Measurements from ENCODE around the gene DENR. TPM values are rescaled to one million over a fixed set of nuclear protein-coding genes. Genes with fewer than 3 reads are reported as not detected.

DENR gene
- total and polyA plus RNA-seq, 2 of the 8 experiments (the other 6 are each of a cell fraction or from before 2014, with no cell fraction given), result 26.9 to 84.0 TPM

DNA sequence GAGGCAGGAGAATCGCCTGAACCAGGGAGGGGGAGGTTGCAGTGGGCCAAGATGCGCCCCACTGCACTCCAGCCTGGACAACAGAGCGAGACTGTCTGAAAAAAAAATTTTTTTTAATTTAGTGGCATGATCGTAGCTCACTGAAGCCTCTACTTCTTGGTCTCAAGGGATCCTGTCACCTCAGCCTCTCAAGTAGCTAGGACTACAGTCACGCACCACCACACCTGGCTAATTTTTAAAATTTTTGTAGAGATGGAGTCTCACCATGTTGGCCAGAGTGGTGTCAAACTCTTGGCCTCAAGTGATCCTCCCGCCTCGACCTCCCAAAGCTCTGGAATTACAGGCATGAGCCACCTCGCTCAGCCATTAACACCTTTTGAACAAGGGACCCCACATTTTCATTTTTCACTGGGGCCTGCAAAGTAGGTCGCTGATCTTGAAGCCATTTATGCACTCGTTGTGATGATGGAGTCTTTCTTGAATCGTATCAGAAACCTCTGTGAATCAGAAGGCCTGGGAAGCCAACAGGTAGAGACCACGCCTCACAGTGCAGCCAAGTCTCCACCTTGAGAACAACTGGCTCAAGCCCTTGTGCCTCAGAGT is 27.9 kb upstream of the DENR start (continued):
- TF ChIP-seq HDAC2 (IDR thresholded peaks at IDR 0.05; ENCODE audit: borderline replicate concordance in 1 of 2, low read depth in 2 of 2, low read length in 2 of 2) (no peak), SAP30 (IDR thresholded peaks at IDR 0.05; ENCODE audit: insufficient read depth, insufficient replicate concordance, low read length) (no peak)

Measured in H1 (cell line).